Neural crest cell (in vitro differentiated cells): ENCODE data around the gene MYL5. TPM values are rescaled to one million over a fixed set of nuclear protein-coding genes. Genes with fewer than 3 reads are reported as not detected.

ENCODE experiments used
- DNase-seq: peaks from one replicate; pipeline ENCODE4 v3.0.0; 2021; ENCODE audit warnings: low read depth, mixed read lengths, low spot score
- H3K27ac Mint-ChIP-seq: one replicate; pipeline ENCODE4 v1.8.0; 2021; ENCODE audit warnings: mild to moderate bottlenecking, mixed read lengths; ENCODE audit not compliant: unreplicated experiment
- H3K27me3 Mint-ChIP-seq: 2 replicates; pipeline ENCODE4 v1.8.0; 2021; ENCODE audit warnings: low read depth, mild to moderate bottlenecking, mixed read lengths
- H3K36me3 Mint-ChIP-seq: 2 replicates; pipeline ENCODE4 v1.8.0; 2021; ENCODE audit warnings: low read depth, mild to moderate bottlenecking, mixed read lengths
- H3K4me1 Mint-ChIP-seq: 2 replicates; pipeline ENCODE4 v1.8.0; 2021; ENCODE audit warnings: mixed read lengths
- H3K4me3 Mint-ChIP-seq: one replicate; pipeline ENCODE4 v1.8.0; 2021; ENCODE audit warnings: mild to moderate bottlenecking, mixed read lengths
- H3K9me3 Mint-ChIP-seq: 2 replicates; pipeline ENCODE4 v1.8.0; 2021; ENCODE audit warnings: mixed read lengths
- CTCF ChIP-seq: fragments of 200-600 bp; sonication (generic); conservative IDR thresholded peaks from 2 replicates; pipeline ENCODE4 v1.5.0; 2021; ENCODE audit warnings: antibody characterized with exemption, mild to moderate bottlenecking
- total RNA-seq: library from RNA; stranded (reverse); gene quantifications from 2 replicates; pipeline ENCODE4 v1.2.1, GENCODE V29; 2021

MYL5 gene
- total RNA-seq, 1 donor from 2014 or later, result 10.8 TPM

GRCh38 chr4:627347-628125 is 46.8 kb upstream of the MYL5 start:
- peaks cover 4% of the 10 kb centered on the region for H3K36me3 Mint-ChIP-seq
- no peak for DNase-seq
- peaks cover 3% of the 10 kb centered on the region for H3K27me3 Mint-ChIP-seq
- H3K9me3 Mint-ChIP-seq, result peaks cover 7% of the 10 kb centered on the region
- no peaks in the 10 kb centered on the region for H3K4me1 Mint-ChIP-seq
- no peak overlapping the region for H3K4me3 Mint-ChIP-seq
- no peak overlapping the region for H3K27ac Mint-ChIP-seq
- TF ChIP-seq CTCF, result no peak

- Mint-ChIP-seq H3K4me3 (no peak overlapping the region), H3K27ac (no peak overlapping the region), H3K4me1 (no peaks in the 10 kb centered on the region), H3K9me3 (peaks cover 7% of the 10 kb centered on the region), H3K36me3 (peaks cover 6% of the 10 kb centered on the region), H3K27me3 (no peaks in the 10 kb centered on the region)
- no peak for DNase-seq
- no peak for TF ChIP-seq CTCF
These were observed 46.0 kb upstream of the MYL5 start for GRCh38 chr4:628311-628741.

- no peaks in the 10 kb centered on the region for H3K27me3 Mint-ChIP-seq
- DNase-seq, result no peak
These were observed 45.3 kb upstream of the MYL5 start for GRCh38 chr4:628821-629635.

GRCh38 chr4:629636-629914 is 44.8 kb upstream of the MYL5 start:
- Mint-ChIP-seq H3K4me3 (no peak overlapping the region), H3K27me3 (no peaks in the 10 kb centered on the region), H3K9me3 (peaks cover 7% of the 10 kb centered on the region), H3K27ac (no peak overlapping the region), H3K36me3 (peaks cover 6% of the 10 kb centered on the region), H3K4me1 (no peaks in the 10 kb centered on the region)
- DNase-seq, result no peak
- no peak for TF ChIP-seq CTCF

More at GRCh38 chr4:628821-629635, 45.3 kb upstream of the MYL5 start:
- peaks cover 7% of the 10 kb centered on the region for H3K9me3 Mint-ChIP-seq
- H3K27ac Mint-ChIP-seq, result no peak overlapping the region
- no peaks in the 10 kb centered on the region for H3K4me1 Mint-ChIP-seq
- H3K36me3 Mint-ChIP-seq, result peaks cover 6% of the 10 kb centered on the region
- no peak for TF ChIP-seq CTCF
- H3K4me3 Mint-ChIP-seq, result no peak overlapping the region

- no peak overlapping the region for H3K27ac Mint-ChIP-seq
- DNase-seq, result no peak
- no peaks in the 10 kb centered on the region for H3K4me1 Mint-ChIP-seq
- H3K9me3 Mint-ChIP-seq, result peaks cover 7% of the 10 kb centered on the region
- peaks cover 6% of the 10 kb centered on the region for H3K36me3 Mint-ChIP-seq
- TF ChIP-seq CTCF, result no peak
- no peaks in the 10 kb centered on the region for H3K27me3 Mint-ChIP-seq
- no peak overlapping the region for H3K4me3 Mint-ChIP-seq
These were observed 44.3 kb upstream of the MYL5 start for GRCh38 chr4:629915-630641.
